K562 (cell line): ENCODE data around the gene PRKACA. TPM values are rescaled to one million over a fixed set of nuclear protein-coding genes. Genes with fewer than 3 reads are reported as not detected.
A peak's percentile ranks its signal among the peaks of the same experiment; 100 is the strongest.

Source experiments
- BCLAF1 ChIP-seq, 2 experiments: fragments of 450-650 bp in 1 of 2; IDR thresholded peaks; 2 replicates each; pipeline ENCODE4 v1.6.1; 2011 to 2017; ENCODE audit warnings: low read depth in 2 of 2, antibody characterized with exemption in 1 of 2, borderline replicate concordance in 1 of 2, low read length in 1 of 2, mild to moderate bottlenecking in 1 of 2, mixed read lengths in 1 of 2; ENCODE audit not compliant: control insufficient read depth in 1 of 2
- FIP1L1 ChIP-seq: fragments of 200-400 bp; formaldehyde crosslinking; IDR thresholded peaks from 2 replicates; pipeline ENCODE4 v1.6.1; 2018; ENCODE audit warnings: mild to moderate bottlenecking, low read depth, low read length; ENCODE audit not compliant: poor library complexity, severe bottlenecking
- KAT7 ChIP-seq: sonication (generic); formaldehyde crosslinking; IDR thresholded peaks from 2 replicates; pipeline ENCODE4 v1.8.0; 2022; ENCODE audit warnings: missing genetic modification reagents, mild to moderate bottlenecking, borderline replicate concordance
- LCOR ChIP-seq: sonication (generic); formaldehyde crosslinking; IDR thresholded peaks from 2 replicates; pipeline ENCODE4 v1.8.0; 2022; ENCODE audit warnings: mild to moderate bottlenecking, missing genetic modification reagents
- RBBP5 ChIP-seq: fragments of 200-600 bp; sonication (generic); IDR thresholded peaks from 2 replicates; pipeline ENCODE4 v1.6.1; 2012; ENCODE audit warnings: borderline replicate concordance, mild to moderate bottlenecking, low read length, control low read depth, inconsistent platforms; ENCODE audit not compliant: insufficient read depth, poor library complexity, severe bottlenecking
- SP2 ChIP-seq: IDR thresholded peaks from 2 replicates; pipeline ENCODE4 v1.6.1; 2011; ENCODE audit warnings: mild to moderate bottlenecking, low read depth, low read length, moderate library complexity; ENCODE audit not compliant: poor library complexity, severe bottlenecking; ENCODE audit errors: extremely low read depth
- SRSF7 ChIP-seq: fragments of 200-400 bp; formaldehyde crosslinking; optimal IDR thresholded peaks from 2 replicates; pipeline ENCODE3; 2017; ENCODE audit warnings: mild to moderate bottlenecking, low read depth, low read length
- U2AF1 ChIP-seq: fragments of 200-400 bp; formaldehyde crosslinking; optimal IDR thresholded peaks from 2 replicates; pipeline ENCODE3; 2017; ENCODE audit warnings: mild to moderate bottlenecking, low read depth, low read length, moderate library complexity
- ZBTB9 ChIP-seq: fragments of 450-650 bp; formaldehyde crosslinking; IDR thresholded peaks from 2 replicates; pipeline ENCODE4 v1.4.0; 2020; ENCODE audit warnings: mild to moderate bottlenecking, moderate library complexity
- ZNF143 ChIP-seq: sonication (generic); formaldehyde crosslinking; IDR thresholded peaks from 2 replicates; pipeline ENCODE4 v1.9.0; 2022; ENCODE audit warnings: mild to moderate bottlenecking, missing genetic modification reagents
- ZNF583 ChIP-seq: fragments of 250-450 bp; sonication (Bioruptor Pico); IDR thresholded peaks from 2 replicates; pipeline ENCODE4 v1.4.0; 2020
- ZNF644 ChIP-seq: fragments of 200-800 bp; sonication (Bioruptor generic); IDR thresholded peaks from 2 replicates; pipeline ENCODE4 v1.6.1; 2016; ENCODE audit warnings: low read depth, missing genetic modification characterization, missing compliant biosample characterization
- polyA plus RNA-seq, 8 experiments: library from polyadenylated mRNA; depleted of rRNA in 4 of 8; stranded (reverse) in 5 of 8; unstranded in 3 of 8; fragments of >200 nt; fragmentation: Nextera tagmentation in 2 of 8; fragmentation: Illumina TruSeq in 1 of 8; extraction: Ambion mirVana in 2 of 8; extraction: Trizol in 1 of 8; gene quantifications; 2 replicates each; pipeline versions ENCODE4 v1.2.1 to v1.2.3, GENCODE V29; 2011 to 2014; ENCODE audit warnings: inconsistent platforms in 1 of 8, missing spikeins in 1 of 8
- total RNA-seq, 7 experiments: library from RNA; depleted of rRNA in 6 of 7; stranded (reverse); fragments of >200 nt in 6 of 7; fragmentation: Illumina TruSeq in 2 of 7; extraction: Trizol in 2 of 7; gene quantifications; 2 replicates each; pipeline versions ENCODE4 v1.2.1 to v1.2.3, GENCODE V29; 2011 to 2021; ENCODE audit warnings: low replicate concordance in 1 of 7
- TF ChIP-seq, protein P1 (sequence below), 2 experiments: fragments of 450-650 bp; formaldehyde crosslinking in 1 of 2; IDR thresholded peaks; 2 replicates each; pipeline versions ENCODE4 v1.4.0 to v1.6.1; 2014 to 2020; ENCODE audit warnings: mild to moderate bottlenecking in 2 of 2, borderline replicate concordance in 1 of 2, low read depth in 1 of 2
- TF ChIP-seq, protein P2 (sequence below): fragments of 250-450 bp; sonication (Bioruptor Pico); IDR thresholded peaks from 2 replicates; pipeline ENCODE4 v1.9.0; 2021; ENCODE audit warnings: mild to moderate bottlenecking

Gene PRKACA
- total and polyA plus RNA-seq, 9 of the 15 experiments (the other 6 are each of a cell fraction or from before 2014, with no cell fraction given) = 1.2 to 63.1 (median 13.0) TPM

DNA sequence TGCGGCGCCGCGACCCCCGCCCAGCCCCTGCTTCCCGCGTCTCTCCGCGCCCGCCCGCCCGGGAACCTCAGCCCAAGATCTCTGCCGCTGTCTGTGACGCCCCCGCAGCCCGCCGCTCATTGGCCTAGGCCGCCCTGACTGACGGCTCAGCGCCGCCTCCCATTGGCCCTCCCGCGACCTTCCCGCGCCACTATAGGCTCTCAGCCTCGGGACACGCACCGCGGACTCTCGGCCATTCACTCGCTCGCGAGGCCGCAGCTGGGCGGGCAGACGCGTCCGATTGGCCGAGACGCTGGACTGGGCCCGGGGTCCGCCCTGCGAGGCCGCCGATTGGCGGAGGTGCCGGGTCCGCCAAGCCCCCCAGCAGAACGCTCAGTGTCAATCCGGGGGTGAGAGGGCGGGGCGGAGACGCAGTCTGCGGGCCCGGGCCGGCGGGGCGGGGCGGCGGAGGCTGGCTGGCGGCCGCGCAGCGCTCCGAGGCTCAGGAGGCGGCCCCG is at the start of gene PRKACA (continued):
- TF ChIP-seq FIP1L1 (no peak), SRSF7 (no peak), ZNF644 (tag) (no peak), BCLAF1 (IDR thresholded peaks at IDR 0.05; ENCODE audit: borderline replicate concordance in 1 of 2, control insufficient read depth in 1 of 2, low read depth in 2 of 2, low read length in 1 of 2) (no peak), KAT7 (no peak), LCOR (no peak), ZNF143 (CRISPR knock-in tag) (no peak), SP2 (peak; percentile 96), ZBTB9 (no peak), U2AF1 (no peak), ZNF583 (CRISPR knock-in tag) (no peak), RBBP5 (no peak)
- TF ChIP-seq, protein P1, sequence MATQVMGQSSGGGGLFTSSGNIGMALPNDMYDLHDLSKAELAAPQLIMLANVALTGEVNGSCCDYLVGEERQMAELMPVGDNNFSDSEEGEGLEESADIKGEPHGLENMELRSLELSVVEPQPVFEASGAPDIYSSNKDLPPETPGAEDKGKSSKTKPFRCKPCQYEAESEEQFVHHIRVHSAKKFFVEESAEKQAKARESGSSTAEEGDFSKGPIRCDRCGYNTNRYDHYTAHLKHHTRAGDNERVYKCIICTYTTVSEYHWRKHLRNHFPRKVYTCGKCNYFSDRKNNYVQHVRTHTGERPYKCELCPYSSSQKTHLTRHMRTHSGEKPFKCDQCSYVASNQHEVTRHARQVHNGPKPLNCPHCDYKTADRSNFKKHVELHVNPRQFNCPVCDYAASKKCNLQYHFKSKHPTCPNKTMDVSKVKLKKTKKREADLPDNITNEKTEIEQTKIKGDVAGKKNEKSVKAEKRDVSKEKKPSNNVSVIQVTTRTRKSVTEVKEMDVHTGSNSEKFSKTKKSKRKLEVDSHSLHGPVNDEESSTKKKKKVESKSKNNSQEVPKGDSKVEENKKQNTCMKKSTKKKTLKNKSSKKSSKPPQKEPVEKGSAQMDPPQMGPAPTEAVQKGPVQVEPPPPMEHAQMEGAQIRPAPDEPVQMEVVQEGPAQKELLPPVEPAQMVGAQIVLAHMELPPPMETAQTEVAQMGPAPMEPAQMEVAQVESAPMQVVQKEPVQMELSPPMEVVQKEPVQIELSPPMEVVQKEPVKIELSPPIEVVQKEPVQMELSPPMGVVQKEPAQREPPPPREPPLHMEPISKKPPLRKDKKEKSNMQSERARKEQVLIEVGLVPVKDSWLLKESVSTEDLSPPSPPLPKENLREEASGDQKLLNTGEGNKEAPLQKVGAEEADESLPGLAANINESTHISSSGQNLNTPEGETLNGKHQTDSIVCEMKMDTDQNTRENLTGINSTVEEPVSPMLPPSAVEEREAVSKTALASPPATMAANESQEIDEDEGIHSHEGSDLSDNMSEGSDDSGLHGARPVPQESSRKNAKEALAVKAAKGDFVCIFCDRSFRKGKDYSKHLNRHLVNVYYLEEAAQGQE (IDR thresholded peaks at IDR 0.05; ENCODE audit: borderline replicate concordance) = no peak
- TF ChIP-seq, protein P1 (CRISPR knock-in tag; IDR thresholded peaks at IDR 0.05; ENCODE audit: low read depth) = no peak
- TF ChIP-seq, protein P2, sequence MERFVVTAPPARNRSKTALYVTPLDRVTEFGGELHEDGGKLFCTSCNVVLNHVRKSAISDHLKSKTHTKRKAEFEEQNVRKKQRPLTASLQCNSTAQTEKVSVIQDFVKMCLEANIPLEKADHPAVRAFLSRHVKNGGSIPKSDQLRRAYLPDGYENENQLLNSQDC (CRISPR knock-in tag) = no peak
